OCI-LY3 (cell line): ENCODE measurements around the gene OR1J4.

ENCODE experiments used
- H2AFZ ChIP-seq: fragments of 200-600, 300-600 bp; shearing (Covaris generic); 2 replicates; pipeline ENCODE4 v1.6.0; 2014; ENCODE audit warnings: antibody characterized with exemption, low read depth, low read length
- H3K27ac ChIP-seq: fragments of 200-600, 300-600 bp; sonication (generic); 2 replicates; pipeline ENCODE4 v1.5.1; 2014; ENCODE audit warnings: mild to moderate bottlenecking, low read length, moderate library complexity, mixed read lengths
- H3K27me3 ChIP-seq: fragments of 200-600, 300-600 bp; sonication (generic); 2 replicates; pipeline ENCODE4 v1.6.1; 2014; ENCODE audit warnings: low read depth, low read length, mixed read lengths
- H3K36me3 ChIP-seq: fragments of 200-600, 300-600 bp; sonication (generic); replicated peaks from 2 replicates; pipeline ENCODE3; 2014; ENCODE audit warnings: low read depth, low read length, mixed read lengths
- H3K4me1 ChIP-seq: fragments of 300-600, 200-600 bp; sonication (generic); 2 replicates; pipeline ENCODE4 v1.6.1; 2014; ENCODE audit warnings: low read length, mixed read lengths
- H3K4me2 ChIP-seq: fragments of 200-600, 300-600 bp; sonication (generic); 2 replicates; pipeline ENCODE4 v1.6.1; 2014; ENCODE audit warnings: low read length, mixed read lengths
- H3K4me3 ChIP-seq: fragments of 300-600, 200-600 bp; sonication (generic); 2 replicates; pipeline ENCODE4 v1.5.1; 2014; ENCODE audit warnings: antibody characterized with exemption, mild to moderate bottlenecking, low read length, moderate library complexity
- H3K79me2 ChIP-seq: fragments of 300-600, 200-600 bp; shearing (Covaris generic); 2 replicates; pipeline ENCODE4 v1.6.1; 2014; ENCODE audit warnings: mild to moderate bottlenecking, low read length, mixed read lengths
- H3K9ac ChIP-seq: fragments of 300-600, 200-600 bp; shearing (Covaris generic); 2 replicates; pipeline ENCODE4 v1.6.0; 2014; ENCODE audit warnings: mild to moderate bottlenecking, low read length, moderate library complexity
- H3K9me3 ChIP-seq: fragments of 200-600, 300-600 bp; shearing (Covaris generic); 2 replicates; pipeline ENCODE4 v1.6.1; 2014; ENCODE audit warnings: low read length, mixed read lengths; ENCODE audit not compliant: insufficient read depth
- H4K20me1 ChIP-seq: fragments of 200-600, 300-600 bp; sonication (generic); 2 replicates; pipeline ENCODE4 v1.6.1; 2016; ENCODE audit warnings: low read length, mixed read lengths; ENCODE audit not compliant: insufficient read depth
- CTCF ChIP-seq: fragments of 200-600, 300-600 bp; sonication (generic); IDR thresholded peaks from 2 replicates; pipeline ENCODE4 v1.5.1; 2014; ENCODE audit warnings: antibody characterized with exemption, low read length, low read depth
- EZH2phosphoT487 ChIP-seq: fragments of 200-600 bp; shearing (Covaris generic); IDR thresholded peaks from 2 replicates; pipeline ENCODE4 v1.6.1; 2018; ENCODE audit warnings: antibody characterized with exemption, mixed run types, low read depth

The OR1J4 gene

GRCh38 chr9:122562134-122562760, 43.3 kb downstream of the OR1J4 start:
- Histone ChIP-seq H3K9me3 (no peaks in the 10 kb centered on the region), H3K27me3 (no peaks in the 10 kb centered on the region; the same call in 1 of the 2 replicates), H3K27ac (no peak overlapping the region), H2AFZ (no peak overlapping the region), H3K4me3 (no peak overlapping the region), H4K20me1 (no peaks in the 10 kb centered on the region), H3K4me1 (no peaks in the 10 kb centered on the region), H3K9ac (no peak overlapping the region), H3K79me2 (no peaks in the 10 kb centered on the region), H3K4me2 (no peak overlapping the region), H3K36me3 (no peaks in the 10 kb centered on the region)
- TF ChIP-seq CTCF = no peak
- no peak for TF ChIP-seq EZH2phosphoT487

- H3K79me2 ChIP-seq = no peaks in the 10 kb centered on the region
- H2AFZ ChIP-seq = no peak overlapping the region
Observed at GRCh38 chr9:122567901-122568300, 49.0 kb downstream of the OR1J4 start.

More at GRCh38 chr9:122567901-122568300, 49.0 kb downstream of the OR1J4 start:
- TF ChIP-seq EZH2phosphoT487 = no peak
- TF ChIP-seq CTCF = no peak
- H3K9me3 ChIP-seq = no peaks in the 10 kb centered on the region
- H4K20me1 ChIP-seq = no peaks in the 10 kb centered on the region
- no peak overlapping the region for H3K4me3 ChIP-seq
- no peak overlapping the region for H3K9ac ChIP-seq
- H3K36me3 ChIP-seq = no peaks in the 10 kb centered on the region
- H3K4me1 ChIP-seq = no peaks in the 10 kb centered on the region
- H3K27me3 ChIP-seq = peaks cover 7% of the 10 kb centered on the region
- H3K27ac ChIP-seq = no peak overlapping the region
- no peak overlapping the region for H3K4me2 ChIP-seq
